GM19099 (cell line): Measurements from ENCODE around the gene SSBP1.

Source experiments
- POLR2A ChIP-seq: IDR thresholded peaks from 3 replicates; pipeline ENCODE4 v1.6.1; 2011; ENCODE audit warnings: low read depth; ENCODE audit not compliant: insufficient read length; ENCODE audit errors: extremely low read depth

The SSBP1 gene

GRCh38 chr7:141731476-141732149 is 6.5 kb upstream of the SSBP1 start:
- no peak for TF ChIP-seq POLR2A

- TF ChIP-seq POLR2A, result no peak
These were observed 881 bp upstream of the SSBP1 start for GRCh38 chr7:141737118-141737835.

GRCh38 chr7:141738592-141739013 is 445 bp downstream of the SSBP1 start:
- TF ChIP-seq POLR2A, result no peak

GRCh38 chr7:141739250-141739649 is 1.1 kb downstream of the SSBP1 start:
- TF ChIP-seq POLR2A, result no peak

GRCh38 chr7:141742229-141742628 is 4.1 kb downstream of the SSBP1 start:
- no peak for TF ChIP-seq POLR2A

- no peak for TF ChIP-seq POLR2A
These were observed 6.0 kb downstream of the SSBP1 start for GRCh38 chr7:141744131-141744530.

- TF ChIP-seq POLR2A, result no peak
These were observed 10.2 kb downstream of the SSBP1 start for GRCh38 chr7:141748396-141748795.

GRCh38 chr7:141752634-141753033 is 14.5 kb downstream of the SSBP1 start:
- TF ChIP-seq POLR2A, result no peak

GRCh38 chr7:141754939-141755338 is 16.8 kb downstream of the SSBP1 start:
- no peak for TF ChIP-seq POLR2A

- no peak for TF ChIP-seq POLR2A
These were observed 25.6 kb downstream of the SSBP1 start, which contains the start of gene TAS2R3 for GRCh38 chr7:141763797-141764196. TAS2R3 (plus strand) TSS chr7:141764097; CDS start chr7:141764159, 62 bp downstream.

- no peak for TF ChIP-seq POLR2A
These were observed 38.2 kb downstream of the SSBP1 start, which contains the start of gene TAS2R4 for GRCh38 chr7:141776374-141776773. TAS2R4 (plus strand) TSS chr7:141776674; CDS start chr7:141778489, 1,815 bp downstream.

- TF ChIP-seq POLR2A, result no peak
These were observed 47.8 kb downstream of the SSBP1 start for GRCh38 chr7:141785706-141786552.

GRCh38 chr7:141788296-141788695 is 50.1 kb downstream of the SSBP1 start:
- TF ChIP-seq POLR2A, result no peak

- TF ChIP-seq POLR2A, result no peak
These were observed 51.8 kb downstream of the SSBP1 start, which contains the start of gene TAS2R5 for GRCh38 chr7:141789917-141790316. TAS2R5 (plus strand) TSS chr7:141790217; CDS start chr7:141790362, 145 bp downstream.

- TF ChIP-seq POLR2A, result no peak
These were observed 54.4 kb downstream of the SSBP1 start for GRCh38 chr7:141792526-141792925.
